Activated T-helper 9 cell treated with anti-CD3 and anti-CD28 coated beads, Interleukin-2, amount 50 U/mL, for 16 hours (primary cell): ENCODE measurements around the gene CHD9.
"Not testable (repeated sequence)": the region's sequence is repeated elsewhere in the genome, so short reads cannot be mapped to it uniquely, and the experiment has no call there.

Source experiments
- DNase-seq: peaks from one replicate; pipeline ENCODE4 v3.0.0-alpha.2; 2020; ENCODE audit warnings: low read depth

The CHD9 gene

DNA sequence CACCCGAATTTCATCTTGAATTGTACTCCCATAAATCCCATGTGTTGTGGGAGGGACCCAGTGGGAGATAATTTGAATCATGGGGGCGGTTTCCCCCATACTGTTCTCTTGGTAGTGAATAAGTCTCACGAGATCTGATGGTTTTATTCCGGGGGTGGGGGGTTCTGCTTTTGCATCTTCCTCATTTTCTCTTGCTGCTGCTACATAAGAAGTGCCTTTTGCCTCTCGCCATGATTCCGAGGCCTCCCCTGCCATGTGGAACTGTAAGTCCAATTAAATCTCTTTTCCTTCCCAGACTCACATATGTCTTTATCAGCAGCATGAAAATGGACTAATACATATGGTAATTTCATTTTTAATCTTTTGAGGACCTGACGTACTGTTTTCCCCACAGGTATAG, 20.7 kb downstream of the CHD9 start:
- not testable (repeated sequence) for DNase-seq

DNA sequence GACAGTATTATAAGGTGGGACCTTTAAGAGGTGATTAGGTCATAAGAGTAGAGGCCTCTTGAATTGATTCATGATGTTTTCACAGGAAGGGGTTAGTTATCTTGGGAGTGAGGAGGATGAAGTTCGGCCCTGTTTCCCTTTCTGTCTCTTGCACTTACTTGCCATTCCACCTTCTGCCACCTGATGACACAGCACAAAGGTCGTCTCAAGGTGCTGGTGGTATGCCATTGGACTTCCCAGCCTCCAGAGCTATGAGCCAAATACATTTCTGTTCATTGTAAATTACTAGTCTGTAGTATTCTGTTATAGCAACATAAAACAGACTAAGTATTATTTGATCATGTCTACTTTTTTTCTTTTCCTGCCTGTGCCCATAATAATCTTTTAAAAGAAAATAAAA, 23.5 kb downstream of the CHD9 start:
- DNase-seq, result no peak

DNA sequence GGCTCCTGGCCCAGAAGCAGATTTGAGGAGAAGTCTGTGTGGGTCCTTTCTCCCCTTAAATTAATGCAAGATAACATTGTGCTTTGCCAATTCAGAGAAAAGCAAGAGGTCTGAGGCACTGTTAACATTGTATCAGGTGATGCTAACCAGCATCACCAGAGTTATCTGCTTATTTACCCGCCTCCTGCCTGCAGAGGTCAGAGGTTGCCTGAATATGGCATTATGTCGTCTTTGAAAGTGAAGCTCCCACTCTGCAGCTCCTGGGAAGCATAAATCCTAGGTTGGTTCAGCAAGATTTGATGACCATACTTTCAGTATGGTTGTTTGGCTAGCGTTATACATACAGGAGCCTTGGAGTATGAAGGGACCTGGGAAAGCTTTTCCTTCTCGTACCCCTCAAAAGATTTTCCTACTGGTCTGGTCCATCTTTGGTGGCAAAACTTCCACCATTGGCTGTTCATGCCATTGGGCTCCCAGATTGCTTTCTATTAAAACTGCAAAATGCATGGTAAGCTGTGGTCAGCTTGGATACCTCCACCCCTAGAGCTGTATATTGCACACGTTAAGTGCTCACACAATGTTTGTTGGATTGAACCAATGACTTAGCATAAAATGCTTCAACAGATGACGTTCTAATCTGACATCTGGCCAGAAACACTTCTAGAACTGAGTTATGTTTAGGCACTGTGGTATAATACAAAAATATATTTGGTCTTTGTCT, 24.1 kb downstream of the CHD9 start:
- DNase-seq, result no peak

DNA sequence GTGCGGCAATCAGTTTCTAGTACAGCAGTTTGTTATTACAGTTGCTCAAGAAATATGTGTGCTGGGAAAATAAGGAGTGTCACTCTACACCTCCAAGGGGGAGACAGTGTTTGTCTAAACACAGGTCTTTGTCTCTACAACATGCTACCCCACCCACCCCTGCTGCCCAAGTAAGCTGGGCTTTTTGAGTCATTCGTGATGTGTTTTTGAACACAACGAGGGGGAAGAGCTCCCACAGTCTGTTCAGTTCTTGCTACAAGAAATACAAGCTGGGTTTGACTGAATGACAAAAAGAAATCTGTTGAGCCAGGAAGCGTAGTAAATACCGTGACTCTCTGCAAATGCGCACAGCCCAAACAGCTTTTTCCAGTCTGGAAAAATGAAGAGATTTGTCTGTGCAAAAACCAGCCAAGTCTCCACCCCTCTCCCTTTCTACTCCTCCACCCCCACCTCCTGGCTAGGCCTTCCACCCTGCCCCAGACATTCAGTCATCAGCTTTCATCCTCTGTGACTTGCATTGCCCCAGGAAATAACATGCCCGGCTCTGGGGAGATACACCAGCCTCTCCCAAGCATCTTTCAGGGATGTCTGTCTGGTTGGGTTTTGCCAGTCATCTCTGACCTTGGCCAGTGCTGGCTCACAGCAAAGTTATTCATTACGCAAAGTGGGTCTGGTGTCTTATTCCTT, 25.7 kb downstream of the CHD9 start:
- no peak for DNase-seq

DNA sequence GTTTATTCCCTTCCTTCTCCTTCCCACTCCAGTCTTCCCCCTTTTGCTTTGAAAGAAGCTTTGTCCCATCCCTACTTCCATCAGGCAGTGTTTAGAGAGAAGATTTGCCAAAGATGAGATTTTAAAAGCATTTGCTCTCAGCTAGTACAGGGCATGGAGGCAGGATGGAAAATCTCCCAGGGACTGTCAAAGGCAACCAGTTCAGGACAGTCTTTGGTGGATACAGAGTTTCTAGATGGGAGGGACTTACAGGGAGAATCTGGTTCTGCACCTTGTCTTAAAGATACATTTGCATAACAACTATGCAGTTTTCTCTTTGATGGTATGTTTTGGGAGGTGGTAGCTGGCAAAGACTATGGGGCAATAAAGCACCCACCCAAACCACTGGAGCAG, 26.2 kb downstream of the CHD9 start:
- no peak for DNase-seq

DNA sequence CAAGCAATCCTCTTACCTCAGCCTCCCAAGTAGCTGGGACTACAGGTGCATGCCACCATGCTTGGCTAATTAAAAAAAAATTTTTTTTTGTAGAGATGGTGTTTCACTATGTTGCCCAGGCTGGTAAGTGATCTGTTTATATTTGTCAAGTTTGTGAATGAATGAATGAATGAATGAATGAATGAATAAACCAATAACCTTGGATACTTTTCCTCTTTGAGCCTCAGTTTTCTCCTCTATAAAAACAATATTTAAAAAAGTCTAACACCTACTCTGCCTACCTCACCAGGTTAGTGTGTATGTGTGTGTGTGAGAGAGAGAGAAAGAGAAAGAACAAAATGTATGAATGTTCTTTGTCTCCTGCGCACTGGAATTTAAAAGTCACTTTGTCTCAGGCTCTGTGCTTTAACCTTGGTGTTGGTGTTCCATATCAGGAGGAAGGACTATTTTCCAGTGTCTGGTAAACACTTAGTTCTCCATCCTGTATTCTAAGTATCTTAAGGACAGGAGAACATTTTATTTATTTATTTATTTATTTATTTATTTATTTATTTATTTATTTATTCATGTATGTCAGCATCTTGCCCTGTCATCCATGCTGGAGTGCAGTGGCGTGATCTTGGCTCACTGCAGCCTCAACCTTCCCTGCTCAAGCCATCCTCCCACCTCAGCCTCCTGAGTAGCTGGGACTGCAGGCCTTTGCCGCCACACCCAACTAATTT, 27.1 kb downstream of the CHD9 start:
- no peak for DNase-seq

DNA sequence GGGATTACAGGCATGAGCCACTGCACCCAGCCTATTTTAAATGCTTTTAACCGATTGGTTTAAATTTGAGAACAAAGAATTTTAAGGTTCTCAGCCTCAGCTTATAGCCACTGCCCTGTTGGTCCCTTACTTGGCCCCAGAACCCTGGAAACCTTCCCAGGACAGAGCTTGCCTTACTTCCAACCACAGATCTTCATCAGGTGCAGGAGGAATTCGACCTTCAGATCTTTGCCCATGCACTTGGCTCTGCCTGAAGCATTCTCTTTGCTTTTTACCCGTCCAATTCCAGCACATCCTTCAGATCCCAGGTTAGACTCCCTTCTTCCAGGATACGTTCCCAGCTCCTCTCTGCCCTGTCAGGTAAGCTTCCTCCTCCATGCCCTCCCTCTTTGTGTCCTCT, 27.7 kb downstream of the CHD9 start:
- DNase-seq, result no peak

DNA sequence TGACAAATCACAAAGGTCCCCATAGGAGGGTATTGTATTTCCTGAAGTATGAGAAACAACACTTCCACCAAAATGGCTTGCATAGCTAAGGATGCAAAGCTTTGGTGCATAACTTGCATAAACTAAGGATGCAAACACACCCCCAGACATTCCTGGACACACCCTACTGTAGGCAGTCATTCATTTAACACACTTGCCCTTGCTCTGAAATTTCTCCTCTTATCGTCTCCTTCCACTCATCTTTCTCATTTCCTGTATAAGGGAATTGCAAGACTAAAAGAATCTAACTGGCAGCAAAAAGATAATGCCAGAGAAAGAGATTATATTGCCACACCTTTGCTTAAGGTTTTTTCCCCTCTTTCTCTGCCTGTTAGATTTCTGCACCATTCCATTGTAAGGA, 28.3 kb downstream of the CHD9 start:
- DNase-seq, result no peak

DNA sequence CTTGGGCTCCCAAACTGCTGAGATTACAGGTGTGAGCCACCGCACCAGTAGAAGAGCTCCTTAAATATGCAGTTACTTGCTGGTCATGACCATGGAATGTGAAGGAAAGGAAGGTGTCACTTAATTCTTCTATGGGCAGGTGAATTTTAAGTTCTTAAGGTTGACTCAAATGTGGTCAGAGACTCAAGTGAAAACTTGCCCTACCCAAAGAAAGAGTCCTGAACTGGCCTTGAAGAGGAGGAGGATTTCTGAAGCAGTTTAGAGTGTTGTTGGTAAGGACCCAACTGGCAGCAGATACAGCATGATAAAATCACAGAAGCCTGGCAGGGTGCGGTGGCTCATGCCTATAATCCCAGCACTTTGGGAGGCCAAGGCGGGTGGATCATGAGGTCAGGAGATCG, 29.4 kb downstream of the CHD9 start:
- no peak for DNase-seq

DNA sequence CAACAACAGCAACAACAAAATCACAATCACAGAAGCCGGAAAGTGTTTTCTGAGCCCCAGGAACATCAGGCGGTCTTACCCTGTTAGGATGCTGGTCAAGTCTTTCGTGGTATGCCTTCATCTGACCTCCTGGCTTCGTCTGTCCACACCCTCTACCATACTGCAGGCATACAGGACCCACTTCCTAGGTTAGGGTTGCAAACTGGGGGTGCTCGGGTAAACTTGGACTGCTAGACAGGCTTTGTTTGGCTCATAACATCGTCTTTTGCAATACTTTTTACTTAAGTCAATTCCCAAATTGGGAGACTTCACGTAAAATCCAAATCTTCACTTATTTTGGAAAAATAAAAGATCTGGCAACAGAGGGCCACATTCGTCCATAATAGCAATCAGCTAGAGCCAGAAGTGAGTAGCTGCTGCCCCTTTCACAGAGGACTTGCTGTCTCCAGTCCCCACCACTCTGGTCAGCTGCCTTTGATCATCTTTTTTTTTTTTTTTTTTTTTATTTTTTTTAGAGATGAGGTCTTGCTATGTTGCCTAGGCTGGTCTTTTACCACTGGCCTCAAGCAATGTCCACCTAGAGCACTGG, 30.0 kb downstream of the CHD9 start:
- no peak for DNase-seq

DNA sequence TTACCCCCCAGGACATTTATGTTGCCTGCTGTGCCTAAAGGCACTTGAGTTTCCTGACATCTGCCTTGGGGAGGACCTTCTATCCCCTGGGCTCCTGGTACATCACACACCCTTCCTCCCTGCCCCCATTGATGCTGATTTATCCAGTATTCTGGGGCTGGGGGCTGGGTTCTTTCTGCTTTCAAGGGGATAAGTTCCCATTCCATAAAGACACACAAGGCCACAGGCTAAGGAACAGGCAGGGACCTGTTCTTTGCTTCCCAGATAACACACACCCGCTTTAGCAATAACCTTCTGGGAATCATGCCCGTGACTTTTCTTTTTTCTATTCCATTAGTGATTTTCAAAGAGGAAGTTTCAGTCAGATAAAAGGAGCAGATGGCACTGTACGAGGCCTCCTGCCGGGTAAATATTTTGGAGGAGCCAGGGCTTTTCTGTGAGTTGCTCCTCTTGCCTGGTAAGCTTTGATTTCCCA, 30.6 kb downstream of the CHD9 start:
- no peak for DNase-seq

DNA sequence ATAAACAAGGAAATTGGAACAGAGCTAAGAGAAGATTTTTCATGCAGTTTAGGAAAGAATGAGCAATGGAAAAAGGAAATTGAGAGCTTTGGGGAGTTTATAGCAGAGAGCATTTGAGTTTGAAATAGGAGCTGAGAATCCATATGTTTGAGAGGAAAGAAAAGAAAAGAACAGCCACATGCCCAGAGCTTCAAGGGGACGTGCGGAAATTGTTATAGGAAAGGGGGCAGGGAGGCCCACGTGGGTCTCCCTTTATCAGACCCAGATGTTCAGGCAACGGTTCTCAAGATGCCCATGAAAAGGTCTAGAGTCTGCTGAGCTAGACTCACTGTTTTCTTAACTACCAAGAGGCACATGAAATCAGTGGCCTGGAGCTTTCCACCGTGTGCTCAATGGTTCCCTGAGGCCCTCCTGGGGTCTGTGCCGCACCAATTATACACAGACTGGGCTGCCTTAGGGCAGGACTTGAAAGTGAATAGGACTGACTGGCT, 31.2 kb downstream of the CHD9 start:
- DNase-seq, result no peak

DNA sequence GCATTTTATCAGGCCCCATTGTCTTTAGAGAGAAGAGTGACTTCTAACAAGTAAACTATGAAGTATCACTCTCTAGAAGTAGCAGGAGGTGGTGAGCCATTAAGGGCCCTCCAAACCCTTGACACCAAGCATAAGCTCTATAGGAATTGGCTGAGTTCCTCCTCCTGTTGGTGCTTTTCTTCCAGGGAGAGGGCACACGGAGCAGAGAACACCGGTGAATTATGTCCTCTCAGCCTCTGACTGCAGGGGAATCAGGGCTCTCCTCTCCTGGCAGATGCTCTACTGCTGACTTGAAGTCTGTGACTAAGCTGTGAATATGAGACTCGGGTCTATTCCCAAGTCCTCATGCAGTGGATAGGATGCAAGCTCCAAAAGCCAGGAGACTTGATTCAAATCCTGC, 32.3 kb downstream of the CHD9 start:
- DNase-seq, result no peak

DNA sequence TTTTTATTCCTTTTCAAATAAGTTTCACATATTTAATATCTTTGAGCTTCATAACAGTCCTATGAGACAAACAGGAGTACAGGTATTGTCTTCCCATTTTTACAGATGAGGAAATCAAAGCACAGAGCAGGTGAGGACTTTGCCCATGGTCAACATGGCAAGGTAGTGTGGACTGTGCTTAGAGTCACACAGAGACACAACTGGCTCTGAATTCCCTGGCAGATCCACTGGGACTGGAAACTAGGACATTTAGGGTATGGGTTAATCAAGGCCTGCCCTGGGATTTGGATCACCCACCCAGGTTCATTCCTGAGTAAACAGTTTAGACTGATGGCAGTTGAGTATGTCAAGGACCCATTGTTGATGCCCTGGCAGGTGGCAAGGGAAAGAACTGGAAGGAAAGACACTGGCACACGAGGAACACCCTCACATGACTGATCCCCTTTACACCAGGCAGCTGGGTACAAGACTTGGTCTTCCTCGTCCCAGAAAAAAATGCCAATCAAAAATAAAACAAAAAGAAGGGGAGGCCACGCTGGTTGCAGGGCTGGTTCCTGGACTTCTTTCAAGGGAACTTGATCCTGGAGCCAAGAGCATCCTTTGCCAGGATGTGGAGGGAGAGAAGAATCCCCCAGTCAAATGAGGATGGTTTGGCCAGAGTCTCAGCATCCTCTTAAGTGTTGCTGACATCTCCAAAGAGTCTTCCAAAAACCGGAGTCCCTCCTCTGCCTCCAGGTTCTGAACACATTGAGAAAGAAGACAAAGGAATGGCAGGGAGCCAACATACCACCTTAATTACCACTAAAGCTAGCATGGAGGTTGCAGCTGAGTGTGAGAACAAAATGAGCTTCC, 34.9 kb downstream of the CHD9 start:
- no peak for DNase-seq

DNA sequence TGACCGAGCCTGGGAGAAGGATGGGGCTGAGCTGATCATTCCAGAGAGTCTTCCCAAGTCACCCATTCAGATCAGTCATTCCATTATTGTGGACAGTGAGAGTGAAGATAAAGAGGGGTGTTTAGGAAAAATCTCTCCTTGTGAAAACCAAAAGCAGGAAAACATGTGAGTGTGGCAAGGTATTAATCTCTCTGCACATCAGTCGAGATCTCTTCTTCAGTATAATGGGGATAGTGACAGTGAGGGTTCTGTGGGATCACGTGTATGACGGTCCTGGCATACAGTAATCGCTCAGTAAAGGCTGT, 35.4 kb downstream of the CHD9 start:
- no peak for DNase-seq

DNA sequence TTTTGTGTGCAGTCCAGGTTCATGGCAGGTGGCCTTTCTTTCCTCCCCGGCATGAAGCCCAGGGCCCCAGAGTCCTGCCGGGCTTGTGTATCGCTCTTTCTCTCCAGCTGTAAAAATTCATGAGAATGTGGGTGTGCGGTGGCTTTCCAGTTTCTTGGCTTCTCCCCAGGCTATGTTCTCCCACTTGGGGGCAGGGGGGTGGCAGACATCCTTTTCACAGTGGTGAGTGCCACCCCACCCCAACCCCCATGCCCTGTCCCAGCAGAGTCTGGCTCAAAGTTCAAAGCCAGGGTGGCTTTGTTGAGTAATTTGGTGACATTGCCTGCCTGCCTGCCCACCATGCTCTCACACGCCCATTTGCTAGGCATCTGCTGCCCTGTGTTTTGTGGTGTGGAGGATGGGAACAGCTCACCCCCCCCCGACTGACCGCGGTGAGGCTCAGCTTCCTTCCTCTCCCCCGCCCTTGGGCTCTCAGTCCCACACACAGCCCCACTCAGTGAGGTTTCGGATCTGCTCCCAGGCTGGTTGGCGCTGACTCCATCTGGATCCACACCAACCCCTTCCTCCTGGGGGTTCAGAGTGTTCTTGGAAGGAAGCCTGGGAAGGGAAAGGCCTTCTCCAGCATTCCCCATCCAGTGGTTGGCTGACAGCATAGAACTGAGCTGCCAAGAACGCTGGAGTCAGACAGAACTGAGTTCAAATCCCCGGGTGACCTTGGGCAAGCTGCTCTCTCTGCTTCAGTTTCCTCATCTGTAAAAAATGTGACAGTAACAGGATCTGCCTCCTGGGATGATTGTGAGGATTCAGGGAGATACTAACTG, 36.0 kb downstream of the CHD9 start:
- no peak for DNase-seq

DNA sequence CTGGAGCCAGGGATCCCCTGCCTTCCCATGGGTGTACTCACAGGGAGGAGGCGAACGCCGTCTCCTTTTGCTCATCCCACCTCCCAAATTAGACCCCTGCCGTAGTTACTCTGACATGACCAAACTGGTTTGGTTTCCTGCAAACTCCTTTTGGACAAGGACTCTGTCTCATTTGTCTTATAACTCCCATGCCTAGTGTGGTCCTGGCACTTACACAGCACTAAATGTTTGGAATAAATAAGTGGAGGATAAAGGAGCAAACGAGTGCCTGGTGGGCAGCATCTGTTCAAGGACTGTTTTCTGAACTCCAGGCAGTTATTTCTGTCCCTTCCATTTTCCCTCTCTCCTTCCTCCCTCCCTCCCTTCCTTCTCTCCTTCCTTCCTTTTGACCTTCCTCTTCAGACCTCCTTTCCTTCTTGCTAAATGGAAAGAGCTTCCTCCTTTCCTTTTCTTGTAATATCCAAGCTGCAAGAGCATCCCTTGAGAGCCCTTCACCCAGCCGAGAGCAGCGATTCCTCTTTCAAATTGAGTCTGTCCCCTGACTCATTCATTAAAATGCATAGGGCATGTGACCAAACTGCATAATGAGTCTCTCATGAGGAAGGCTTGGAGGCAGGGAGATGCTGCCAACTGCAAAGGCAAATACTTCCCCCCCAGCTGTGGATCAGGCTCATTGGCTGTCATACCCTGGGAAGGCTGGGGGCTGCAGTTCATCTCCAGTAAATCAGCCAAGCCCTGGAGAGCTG, 36.8 kb downstream of the CHD9 start:
- no peak for DNase-seq

DNA sequence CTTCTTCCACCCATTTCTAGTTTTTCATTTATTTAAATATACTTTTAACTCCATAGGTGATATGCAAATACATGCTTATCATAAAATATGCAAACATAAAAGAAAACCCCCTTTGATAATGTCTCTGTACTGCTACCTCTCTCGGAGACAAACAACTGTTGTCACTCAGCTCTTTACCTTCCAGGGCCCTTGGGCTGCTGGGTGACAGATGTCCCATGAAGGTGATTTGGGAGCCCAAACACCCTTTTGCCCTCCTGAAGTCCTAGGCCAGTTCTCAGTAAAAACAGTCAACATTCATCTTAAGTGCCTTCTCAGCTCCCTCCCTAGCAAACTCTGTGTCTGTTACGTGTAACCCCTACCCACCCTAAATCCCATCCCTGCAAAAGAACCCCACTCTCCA, 37.5 kb downstream of the CHD9 start:
- no peak for DNase-seq

DNA sequence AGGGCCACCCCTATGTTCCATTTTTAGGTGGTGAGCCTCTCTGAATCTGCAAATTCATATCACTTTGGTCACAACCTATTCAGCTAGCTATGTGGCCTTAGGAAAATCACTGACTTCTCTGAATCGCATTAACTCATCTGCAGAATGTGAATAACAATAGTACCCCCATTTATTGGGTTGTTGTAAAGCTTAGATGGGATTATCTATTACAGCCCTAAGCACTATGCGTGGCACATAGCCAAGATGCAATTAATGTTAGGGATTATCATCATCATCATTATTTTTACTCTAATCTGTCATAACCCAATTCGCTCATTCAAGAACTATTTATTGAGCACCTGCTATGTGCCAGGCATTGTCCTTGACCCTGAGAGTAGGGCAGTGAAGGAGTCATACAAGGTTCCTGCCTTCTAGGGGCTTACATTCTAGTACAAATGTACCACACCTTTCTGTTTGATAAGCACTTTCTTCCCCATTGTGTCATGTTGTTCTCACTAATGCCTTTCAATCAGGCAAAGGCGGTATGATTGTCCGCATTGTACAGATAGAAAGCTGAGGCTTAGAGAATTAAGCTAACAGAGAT, 38.5 kb downstream of the CHD9 start:
- DNase-seq, result no peak
